CD4-positive, alpha-beta T cell treated with Interleukin-4 for 4 hours (primary cell): ENCODE measurements around the gene SIN3A.

ENCODE experiments used
- DNase-seq: peaks from one replicate; pipeline ENCODE4 v3.0.0-alpha.2; 2020

The SIN3A gene

GRCh38 chr15:75371486-75371885 lies 80.0 kb downstream of the SIN3A start:
- no peak for DNase-seq

DNA sequence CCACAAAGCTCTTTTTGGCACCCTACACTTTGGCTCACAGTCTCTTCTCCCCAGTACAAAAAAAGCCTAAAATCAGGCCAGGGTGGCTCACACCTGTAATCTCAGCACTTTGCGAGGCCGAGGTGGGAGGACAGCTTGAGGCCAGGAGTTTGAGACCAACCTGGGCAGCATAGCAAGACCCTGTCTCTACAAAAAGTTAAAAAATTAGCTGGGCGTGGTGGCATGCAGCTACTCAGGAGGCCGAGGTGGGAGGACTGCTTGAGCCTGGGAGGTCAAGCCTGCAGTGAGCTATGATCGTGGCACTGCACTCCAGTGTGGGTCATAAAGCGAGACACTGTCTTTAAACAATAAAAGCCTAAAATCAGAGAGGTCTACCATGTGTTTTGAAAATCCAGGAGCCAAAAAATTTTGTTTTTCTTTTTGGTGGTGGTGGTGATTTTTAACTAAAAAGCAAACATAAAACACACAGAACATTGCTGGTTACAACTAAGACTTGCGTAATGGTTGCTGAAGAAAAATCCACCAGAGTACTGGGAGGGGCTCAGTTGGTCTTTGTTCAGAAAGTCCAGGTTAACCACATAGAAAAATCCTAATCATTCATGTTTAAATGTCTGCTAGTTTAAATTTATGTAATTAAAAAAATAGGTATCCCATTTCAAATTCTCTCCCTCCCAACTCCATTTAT lies 81.5 kb downstream of the SIN3A start:
- no peak for DNase-seq

GRCh38 chr15:75368689-75369239 lies 82.7 kb downstream of the SIN3A start:
- DNase-seq: peak; percentile 10

DNA sequence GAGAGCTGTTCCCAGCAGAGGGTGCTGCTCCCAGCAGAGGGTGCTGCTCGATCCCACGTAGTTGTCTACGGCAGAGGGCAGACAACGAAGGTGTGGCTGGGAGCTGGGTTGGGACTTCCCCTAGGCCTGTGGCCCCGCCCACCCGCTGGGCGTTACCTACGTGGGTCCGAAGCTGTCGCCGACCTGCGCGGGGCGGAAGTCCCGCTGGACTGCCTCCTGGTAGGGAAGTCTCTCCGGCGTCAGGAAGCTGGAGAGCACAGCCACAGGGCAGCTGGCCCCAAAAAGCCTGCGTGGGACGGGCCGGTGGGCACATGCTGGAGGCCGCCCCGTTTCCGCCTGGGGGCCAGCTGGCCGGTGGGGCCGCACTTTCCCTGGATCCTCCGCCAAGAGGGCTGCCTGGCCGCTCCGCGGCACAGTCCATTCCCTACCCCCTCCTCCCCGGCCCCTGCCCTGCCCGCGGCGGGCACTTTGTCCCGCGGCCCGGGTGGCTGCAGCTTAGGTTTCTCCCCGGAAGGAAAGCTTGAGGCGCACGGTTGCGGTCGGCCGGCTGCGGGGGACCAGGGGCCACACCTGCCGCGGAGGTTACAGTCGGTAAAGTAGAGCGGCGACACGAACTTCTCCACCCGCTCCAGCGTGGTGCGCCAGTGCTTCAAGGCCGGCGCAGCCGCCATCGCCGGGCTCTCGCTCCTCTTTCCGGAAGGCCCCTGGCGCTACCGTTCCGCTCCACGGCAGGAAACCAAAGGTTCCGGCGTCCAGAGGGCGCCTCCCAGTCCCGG lies 83.4 kb downstream of the SIN3A start, which contains the start of gene MAN2C1:
TSS of gene MAN2C1 (minus strand) at position 695 of the 776 bp plus-strand sequence. CDS start at position 671, 24 bp downstream.
- DNase-seq: peak; percentile 92

DNA sequence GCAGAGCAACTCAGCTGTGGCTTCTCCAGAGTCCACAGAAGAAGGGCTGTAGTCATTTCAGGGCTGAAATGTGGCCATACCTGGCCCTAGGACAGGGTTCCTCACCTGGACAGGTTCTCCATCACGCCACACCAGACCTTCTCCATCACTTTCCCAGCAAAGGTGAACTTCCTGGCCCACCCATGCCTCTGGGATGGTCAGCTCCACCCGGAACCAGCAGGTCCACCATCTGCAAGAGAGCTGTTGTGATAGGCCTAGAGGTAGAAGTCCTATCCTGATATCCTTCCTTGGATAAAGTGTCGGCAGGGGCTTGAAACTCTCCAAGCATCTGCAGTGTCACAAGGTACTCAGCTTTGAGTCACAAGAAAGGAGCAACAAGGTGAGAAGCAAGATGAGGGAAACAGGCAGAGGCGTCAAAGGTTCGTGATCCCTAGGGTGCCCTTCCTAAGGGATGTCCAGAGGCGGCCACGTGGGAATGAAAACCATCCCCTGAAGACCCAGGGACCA lies 84.0 kb downstream of the SIN3A start:
- DNase-seq: no peak

GRCh38 chr15:75367006-75367405 lies 84.5 kb downstream of the SIN3A start:
- DNase-seq: no peak

DNA sequence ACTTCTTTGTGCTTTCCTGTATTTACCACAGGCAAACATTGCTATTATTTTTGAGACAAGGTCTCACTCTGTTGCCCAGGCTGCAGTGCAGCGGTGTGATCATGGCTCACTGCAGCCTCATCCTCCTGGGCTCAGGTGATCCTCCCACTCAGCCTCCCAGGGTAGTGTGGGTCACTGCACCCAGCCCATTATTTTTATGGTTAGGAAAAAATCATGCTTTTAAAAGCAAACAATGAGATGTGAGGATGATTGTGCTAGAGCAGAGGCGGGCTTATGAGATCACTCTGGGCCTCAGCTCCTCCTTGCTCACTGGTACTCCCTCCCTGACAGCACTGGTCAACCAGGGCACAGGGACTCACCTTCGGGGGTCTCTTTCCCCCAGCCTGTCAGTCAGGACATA lies 85.3 kb downstream of the SIN3A start:
- no peak for DNase-seq

- DNase-seq: no peak
Observed at GRCh38 chr15:75364881-75365280, 86.6 kb downstream of the SIN3A start.

GRCh38 chr15:75363786-75364185 lies 87.7 kb downstream of the SIN3A start:
- no peak for DNase-seq

- DNase-seq: no peak
Observed at GRCh38 chr15:75362642-75363249, 88.7 kb downstream of the SIN3A start.

- DNase-seq: no peak
Observed at GRCh38 chr15:75361989-75362641, 89.4 kb downstream of the SIN3A start.

DNA sequence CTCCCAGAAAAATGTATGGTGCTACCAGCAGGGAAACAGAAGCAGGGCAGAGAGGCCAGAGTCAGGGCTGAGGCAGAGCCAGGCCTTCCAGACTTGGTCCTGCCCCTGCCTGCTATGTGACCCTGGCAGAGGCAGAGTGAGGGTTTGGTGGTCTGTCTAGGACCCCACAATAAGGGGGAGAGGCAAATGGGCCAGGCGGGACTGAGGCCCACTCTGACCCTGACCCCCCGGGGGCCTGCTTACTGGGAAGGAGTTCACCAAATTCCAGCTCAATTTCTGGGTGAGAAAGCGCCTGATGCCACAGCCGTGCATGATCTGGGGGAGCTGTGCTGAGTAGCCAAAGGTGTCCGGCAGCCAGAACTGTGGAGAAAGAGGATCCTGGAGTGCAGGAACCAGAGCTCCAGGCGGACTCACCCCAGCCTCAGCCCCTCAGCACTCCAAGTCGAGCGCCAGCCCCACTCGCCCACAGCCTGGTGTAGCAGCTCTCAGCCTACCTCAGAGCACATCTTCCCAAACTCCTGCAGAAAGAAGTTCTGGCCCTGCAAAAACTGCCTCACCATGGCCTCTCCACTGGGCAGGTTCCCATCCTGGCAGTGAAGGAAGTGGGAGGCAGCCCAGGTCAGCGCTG lies 90.0 kb downstream of the SIN3A start:
- no peak for DNase-seq

DNA sequence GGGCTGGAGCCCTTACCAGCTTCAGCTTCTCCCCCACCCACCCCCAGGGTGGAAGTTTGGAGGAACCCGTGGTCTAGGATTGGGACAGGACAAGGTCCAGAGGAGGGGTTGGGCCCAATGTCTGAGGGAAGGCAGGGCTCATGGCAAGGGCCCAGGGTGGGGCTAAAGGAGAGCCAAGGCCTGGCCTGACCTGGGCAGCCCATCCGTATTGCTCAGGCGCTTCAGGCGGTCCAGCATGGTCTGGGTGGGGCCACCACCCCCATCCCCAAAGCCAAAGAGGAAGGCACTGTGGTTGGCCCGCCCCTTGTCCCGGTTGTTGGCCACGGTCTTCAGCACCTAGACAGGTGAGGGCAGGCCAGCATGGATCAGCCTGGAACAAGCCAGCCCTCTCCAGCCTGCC lies 90.6 kb downstream of the SIN3A start:
- no peak for DNase-seq

DNA sequence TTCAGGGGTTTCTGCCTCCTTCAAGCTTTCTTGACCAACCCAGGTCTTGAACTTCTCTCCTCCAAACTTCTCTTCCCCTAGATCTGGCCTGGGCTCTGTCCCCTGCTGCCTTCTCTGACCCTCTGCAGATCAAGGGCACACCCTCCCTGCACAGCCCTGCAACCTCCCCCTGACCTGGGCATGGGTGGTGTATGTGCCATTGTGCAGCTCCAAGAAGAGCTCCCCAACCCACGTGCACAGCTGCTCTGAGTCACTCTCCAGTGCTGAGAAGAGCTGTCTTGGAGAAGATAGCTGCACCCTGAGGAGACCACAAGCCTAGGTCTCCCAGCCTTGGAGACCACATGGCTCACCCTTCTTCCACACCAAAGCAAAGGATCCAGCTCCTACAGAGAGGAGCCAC lies 91.1 kb downstream of the SIN3A start:
- DNase-seq: no peak

DNA sequence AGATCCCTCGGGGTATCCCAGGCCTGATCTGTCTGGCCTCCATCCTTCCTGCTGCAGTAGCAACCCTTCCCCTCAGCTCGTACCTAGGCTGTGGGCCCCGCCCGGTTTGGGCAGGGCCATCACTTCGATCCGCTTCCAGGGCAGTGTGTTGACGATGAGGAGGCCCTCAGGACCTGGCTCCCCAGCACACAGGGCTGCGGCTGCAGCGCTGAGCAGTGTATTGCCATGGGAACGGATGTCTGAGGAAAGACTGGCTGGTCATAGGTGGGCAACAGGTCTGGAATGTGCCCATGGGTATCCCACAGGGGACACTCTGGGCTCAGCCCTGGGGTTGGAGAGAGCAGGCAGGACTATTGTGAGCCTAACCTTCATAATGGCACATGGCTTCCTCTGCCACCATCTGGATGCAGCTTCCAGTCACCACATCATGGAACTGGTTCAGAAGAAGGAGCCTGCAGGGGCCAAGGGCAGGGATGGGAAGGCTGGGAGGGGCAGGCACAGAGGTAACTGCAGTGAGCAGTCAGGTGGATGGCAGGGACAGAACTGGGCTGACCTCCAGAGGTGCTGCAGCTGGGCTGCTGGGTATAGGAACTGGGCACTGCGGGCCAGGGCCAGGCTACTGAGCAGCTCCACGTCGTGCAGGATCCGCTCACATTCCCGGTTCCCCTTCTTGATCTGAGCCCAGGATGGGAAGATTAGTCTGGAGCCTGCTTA lies 91.8 kb downstream of the SIN3A start:
- no peak for DNase-seq

DNA sequence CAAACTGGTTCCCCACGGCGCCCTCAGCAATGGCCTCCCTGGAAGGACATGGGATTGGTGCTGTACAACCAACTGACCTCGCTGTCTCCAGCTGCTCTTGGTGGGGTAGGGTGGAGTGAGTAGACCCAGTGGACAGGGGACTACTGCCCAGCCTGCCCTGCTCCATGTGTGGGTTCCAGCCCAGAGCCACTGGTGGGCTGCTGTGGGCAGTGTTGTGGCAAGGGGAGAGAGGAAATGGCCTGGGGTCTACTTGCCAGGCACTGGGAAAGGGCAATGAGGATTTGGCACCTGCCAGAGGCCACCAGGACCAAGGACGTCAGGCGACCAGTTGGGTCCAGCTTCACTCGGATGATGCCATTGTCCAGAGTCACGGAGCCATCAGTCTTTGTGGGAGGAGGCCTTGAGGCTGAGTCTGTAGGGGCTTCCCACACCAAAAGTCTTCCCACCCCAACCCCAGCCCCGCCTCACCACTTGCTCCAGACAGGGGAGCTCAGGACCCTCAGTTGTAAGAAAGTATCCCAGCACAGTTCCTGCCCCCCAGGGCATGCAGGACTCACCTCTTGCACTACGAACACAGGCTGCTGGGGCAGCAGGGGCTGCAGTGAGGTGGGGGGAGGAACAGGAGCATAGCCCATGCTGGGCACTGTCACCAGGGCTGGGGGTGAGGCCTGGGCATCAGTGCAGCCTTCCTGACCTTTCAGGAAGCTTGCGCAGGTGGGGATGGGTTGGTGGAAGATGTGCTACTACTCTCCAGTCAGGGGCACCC lies 92.5 kb downstream of the SIN3A start:
- no peak for DNase-seq

DNA sequence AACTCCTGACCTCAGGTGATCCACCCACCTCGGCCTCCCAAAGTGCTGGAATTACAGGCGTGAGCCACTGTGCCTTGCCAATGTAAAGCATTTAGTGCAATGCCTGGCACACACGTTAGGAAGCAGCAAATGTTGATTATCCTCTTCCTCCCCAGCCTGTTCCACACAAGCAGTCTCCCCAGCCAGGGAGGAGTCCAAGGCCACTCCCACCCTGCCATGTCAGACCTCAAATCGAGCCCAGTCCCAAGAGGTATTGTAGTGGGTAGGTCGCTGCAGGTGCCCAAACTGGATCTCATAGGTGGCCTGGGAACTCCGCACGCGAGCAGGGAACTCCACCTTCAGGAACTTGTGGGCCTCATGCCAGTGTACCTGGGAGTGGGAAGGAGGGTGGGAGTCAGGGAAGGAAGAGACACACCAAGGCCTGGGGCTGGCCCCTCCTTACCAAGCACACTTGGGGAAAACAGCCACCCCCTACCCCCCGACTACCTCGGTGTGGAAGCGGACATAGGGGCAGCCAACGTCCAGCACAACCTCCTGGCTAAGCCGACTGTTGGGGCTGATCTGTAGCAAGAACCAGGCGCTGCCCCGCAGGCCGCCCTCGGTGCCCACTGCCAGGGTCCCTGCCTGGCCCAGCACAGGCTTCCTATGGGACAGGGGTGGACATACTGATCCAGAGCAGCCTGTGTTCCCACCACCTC lies 93.4 kb downstream of the SIN3A start:
- no peak for DNase-seq

GRCh38 chr15:75356517-75356916 lies 95.0 kb downstream of the SIN3A start:
- no peak for DNase-seq

GRCh38 chr15:75356006-75356405 lies 95.5 kb downstream of the SIN3A start:
- no peak for DNase-seq

GRCh38 chr15:75355369-75355768 lies 96.1 kb downstream of the SIN3A start:
- no peak for DNase-seq
